Activated T-helper 2 cell treated with anti-CD3 and anti-CD28 coated beads, Interferon-gamma antibody, Interleukin-2, Interleukin-4, amounts not matched to agents 10 μg/mL and 5 μg/mL and 100 μg/mL, durations not matched to agents 14 hours and 24 hours and 36 hours (primary cell): Measurements from ENCODE around the gene SV2A. TPM values are rescaled to one million over a fixed set of nuclear protein-coding genes. Genes with fewer than 3 reads are reported as not detected.
"Not testable (repeated sequence)": the region's sequence is repeated elsewhere in the genome, so short reads cannot be mapped to it uniquely, and the experiment has no call there.

Source experiments
- DNase-seq: peaks from one replicate; pipeline ENCODE4 v3.0.0; 2021; ENCODE audit warnings: low spot score
- H3K27ac Mint-ChIP-seq: one replicate; pipeline ENCODE4 v1.8.0; 2021; ENCODE audit warnings: mixed read lengths
- H3K27me3 Mint-ChIP-seq: one replicate; pipeline ENCODE4 v1.8.0; 2021; ENCODE audit warnings: low read depth, mixed read lengths
- H3K36me3 Mint-ChIP-seq: one replicate; pipeline ENCODE4 v1.8.0; 2021; ENCODE audit warnings: low read depth, mixed read lengths
- H3K4me1 Mint-ChIP-seq: one replicate; pipeline ENCODE4 v1.8.0; 2021; ENCODE audit warnings: low read depth, mixed read lengths
- H3K4me3 Mint-ChIP-seq: one replicate; pipeline ENCODE4 v1.8.0; 2021; ENCODE audit warnings: low read depth, mild to moderate bottlenecking, moderate library complexity, mixed read lengths
- H3K9me3 Mint-ChIP-seq: one replicate; pipeline ENCODE4 v1.8.0; 2021; ENCODE audit warnings: mixed read lengths
- intact Hi-C: fragments of 100-400 bp; cut with micrococcal nuclease; formaldehyde crosslinking; loops from one replicate; pipeline ENCODE4 v1.15.1; 2023
- total RNA-seq: library from RNA; stranded (reverse); gene quantifications from 2 replicates; pipeline ENCODE4 v1.2.3, GENCODE V29; 2022

Gene SV2A
- total RNA-seq, 1 donor from 2014 or later: 18.4 TPM

GRCh38 chr1:149896575-149896974 lies 21.1 kb downstream of the SV2A start:
- peaks cover 13% of the 10 kb centered on the region for H3K4me1 Mint-ChIP-seq
- H3K27me3 Mint-ChIP-seq: peaks cover 4% of the 10 kb centered on the region
- intact Hi-C loops: loop anchor here (10.0 kb wide), 1 partner anchor 268 kb away; no protein-coding TSS in a partner anchor
- H3K4me3 Mint-ChIP-seq: no peak overlapping the region
- no peak for DNase-seq
- no peaks in the 10 kb centered on the region for H3K9me3 Mint-ChIP-seq
- H3K27ac Mint-ChIP-seq: no peak overlapping the region
- H3K36me3 Mint-ChIP-seq: peaks cover 5% of the 10 kb centered on the region

GRCh38 chr1:149888999-149889289 lies 28.7 kb downstream of the SV2A start:
- H3K36me3 Mint-ChIP-seq: no peaks in the 10 kb centered on the region
- intact Hi-C loops: loop anchor here (1.0 to 10.0 kb wide), 3 partner anchors 10 to 1396 kb away; partner anchors contain the start of genes BOLA1 and ZNF687
- no peak for DNase-seq
- no peaks in the 10 kb centered on the region for H3K27me3 Mint-ChIP-seq
- no peak overlapping the region for H3K4me3 Mint-ChIP-seq
- H3K27ac Mint-ChIP-seq: no peak overlapping the region
- H3K9me3 Mint-ChIP-seq: no peaks in the 10 kb centered on the region
- peaks cover 6% of the 10 kb centered on the region for H3K4me1 Mint-ChIP-seq

- Mint-ChIP-seq H3K9me3 (no peaks in the 10 kb centered on the region), H3K4me1 (peaks cover 6% of the 10 kb centered on the region), H3K27me3 (no peaks in the 10 kb centered on the region), H3K4me3 (no peak overlapping the region), H3K36me3 (no peaks in the 10 kb centered on the region), H3K27ac (no peak overlapping the region)
- DNase-seq: peak; percentile 73
- intact Hi-C loops: loop anchor here (1.0 to 10.0 kb wide), 3 partner anchors 11 to 1396 kb away; partner anchors contain the start of genes BOLA1 and ZNF687
Observed at GRCh38 chr1:149888247-149888998, 29.2 kb downstream of the SV2A start.

- H3K9me3 Mint-ChIP-seq: no peaks in the 10 kb centered on the region
- H3K4me3 Mint-ChIP-seq: no peak overlapping the region
- no peaks in the 10 kb centered on the region for H3K27me3 Mint-ChIP-seq
- H3K27ac Mint-ChIP-seq: no peak overlapping the region
- no peaks in the 10 kb centered on the region for H3K36me3 Mint-ChIP-seq
- DNase-seq: peak; percentile 82
- peaks cover 6% of the 10 kb centered on the region for H3K4me1 Mint-ChIP-seq
- intact Hi-C loops: loop anchor here (1.0 to 10.0 kb wide), 3 partner anchors 12 to 1397 kb away; partner anchors contain the start of genes BOLA1 and ZNF687
Observed at GRCh38 chr1:149887456-149888246, 30.0 kb downstream of the SV2A start.

- not testable (repeated sequence) for H3K9me3 Mint-ChIP-seq, H3K27me3 Mint-ChIP-seq, H3K27ac Mint-ChIP-seq, H3K36me3 Mint-ChIP-seq, H3K4me3 Mint-ChIP-seq, DNase-seq
- peaks cover 11% of the 10 kb centered on the region for H3K4me1 Mint-ChIP-seq
- intact Hi-C loops: loop anchor here (10.0 kb wide), 2 partner anchors 678 to 1398 kb away; partner anchors contain the start of gene ZNF687
Observed at GRCh38 chr1:149887196-149887455, 30.5 kb downstream of the SV2A start.

GRCh38 chr1:149886396-149887195 lies 31.0 kb downstream of the SV2A start:
- no peak overlapping the region for H3K27ac Mint-ChIP-seq
- no peaks in the 10 kb centered on the region for H3K27me3 Mint-ChIP-seq
- H3K4me1 Mint-ChIP-seq: peaks cover 13% of the 10 kb centered on the region
- peak; percentile 90 for DNase-seq
- H3K36me3 Mint-ChIP-seq: no peaks in the 10 kb centered on the region
- no peaks in the 10 kb centered on the region for H3K9me3 Mint-ChIP-seq
- H3K4me3 Mint-ChIP-seq: no peak overlapping the region
- intact Hi-C loops: loop anchor here (10.0 kb wide), 2 partner anchors 678 to 1398 kb away; partner anchors contain the start of gene ZNF687

GRCh38 chr1:149886121-149886395 lies 31.6 kb downstream of the SV2A start:
- not testable (repeated sequence) for H3K27ac Mint-ChIP-seq, H3K9me3 Mint-ChIP-seq, H3K27me3 Mint-ChIP-seq, H3K36me3 Mint-ChIP-seq, H3K4me3 Mint-ChIP-seq, DNase-seq
- peaks cover 14% of the 10 kb centered on the region for H3K4me1 Mint-ChIP-seq
- intact Hi-C loops: loop anchor here (10.0 kb wide), 2 partner anchors 679 to 1399 kb away; partner anchors contain the start of gene ZNF687

- no peaks in the 10 kb centered on the region for H3K27me3 Mint-ChIP-seq
- peak; percentile 76 for DNase-seq
- peaks cover 14% of the 10 kb centered on the region for H3K4me1 Mint-ChIP-seq
- H3K4me3 Mint-ChIP-seq: no peak overlapping the region
- no peak overlapping the region for H3K27ac Mint-ChIP-seq
- H3K9me3 Mint-ChIP-seq: no peaks in the 10 kb centered on the region
- no peaks in the 10 kb centered on the region for H3K36me3 Mint-ChIP-seq
- intact Hi-C loops: loop anchor here (10.0 kb wide), 2 partner anchors 679 to 1399 kb away; partner anchors contain the start of gene ZNF687
Observed at GRCh38 chr1:149885339-149886120, 32.1 kb downstream of the SV2A start.

- no peak for DNase-seq
- no peaks in the 10 kb centered on the region for H3K36me3 Mint-ChIP-seq
- H3K27me3 Mint-ChIP-seq: no peaks in the 10 kb centered on the region
- intact Hi-C loops: loop anchor here (10.0 kb wide), 2 partner anchors 680 to 1400 kb away; partner anchors contain the start of gene ZNF687
- H3K4me3 Mint-ChIP-seq: no peak overlapping the region
- no peaks in the 10 kb centered on the region for H3K9me3 Mint-ChIP-seq
- peaks cover 16% of the 10 kb centered on the region for H3K4me1 Mint-ChIP-seq
- no peak overlapping the region for H3K27ac Mint-ChIP-seq
Observed at GRCh38 chr1:149884433-149885338, 33.0 kb downstream of the SV2A start.

GRCh38 chr1:149883598-149884247 lies 33.9 kb downstream of the SV2A start:
- DNase-seq: no peak
- H3K4me3 Mint-ChIP-seq: no peak overlapping the region
- H3K36me3 Mint-ChIP-seq: no peaks in the 10 kb centered on the region
- peak overlapping the region; percentile 80 for H3K27ac Mint-ChIP-seq
- no peaks in the 10 kb centered on the region for H3K9me3 Mint-ChIP-seq
- intact Hi-C loops: loop anchor here (10.0 kb wide), 2 partner anchors 681 to 1401 kb away; partner anchors contain the start of gene ZNF687
- H3K4me1 Mint-ChIP-seq: peaks cover 21% of the 10 kb centered on the region
- no peaks in the 10 kb centered on the region for H3K27me3 Mint-ChIP-seq

GRCh38 chr1:149881876-149882275 lies 35.8 kb downstream of the SV2A start:
- H3K27me3 Mint-ChIP-seq: no peaks in the 10 kb centered on the region
- no peaks in the 10 kb centered on the region for H3K9me3 Mint-ChIP-seq
- peaks cover 24% of the 10 kb centered on the region for H3K4me1 Mint-ChIP-seq
- H3K27ac Mint-ChIP-seq: peak overlapping the region; percentile 1
- intact Hi-C loops: loop anchor here (10.0 kb wide), 2 partner anchors 683 to 1403 kb away; partner anchors contain the start of gene ZNF687
- H3K4me3 Mint-ChIP-seq: no peak overlapping the region
- no peak for DNase-seq
- H3K36me3 Mint-ChIP-seq: no peaks in the 10 kb centered on the region
